ENCODE measurements around the gene ALPG. TPM values are rescaled to one million over a fixed set of nuclear protein-coding genes. Genes with fewer than 3 reads are reported as not detected.
"Not testable (repeated sequence)": the region's sequence is repeated elsewhere in the genome, so short reads cannot be mapped to it uniquely, and the experiment has no call there.

The ALPG gene
- polyA plus RNA-seq, 1 donor, result not detected

- no peak for DNase-seq
These were observed 29.3 kb upstream of the ALPG start for GRCh38 chr2:232377319-232377718.

DNA sequence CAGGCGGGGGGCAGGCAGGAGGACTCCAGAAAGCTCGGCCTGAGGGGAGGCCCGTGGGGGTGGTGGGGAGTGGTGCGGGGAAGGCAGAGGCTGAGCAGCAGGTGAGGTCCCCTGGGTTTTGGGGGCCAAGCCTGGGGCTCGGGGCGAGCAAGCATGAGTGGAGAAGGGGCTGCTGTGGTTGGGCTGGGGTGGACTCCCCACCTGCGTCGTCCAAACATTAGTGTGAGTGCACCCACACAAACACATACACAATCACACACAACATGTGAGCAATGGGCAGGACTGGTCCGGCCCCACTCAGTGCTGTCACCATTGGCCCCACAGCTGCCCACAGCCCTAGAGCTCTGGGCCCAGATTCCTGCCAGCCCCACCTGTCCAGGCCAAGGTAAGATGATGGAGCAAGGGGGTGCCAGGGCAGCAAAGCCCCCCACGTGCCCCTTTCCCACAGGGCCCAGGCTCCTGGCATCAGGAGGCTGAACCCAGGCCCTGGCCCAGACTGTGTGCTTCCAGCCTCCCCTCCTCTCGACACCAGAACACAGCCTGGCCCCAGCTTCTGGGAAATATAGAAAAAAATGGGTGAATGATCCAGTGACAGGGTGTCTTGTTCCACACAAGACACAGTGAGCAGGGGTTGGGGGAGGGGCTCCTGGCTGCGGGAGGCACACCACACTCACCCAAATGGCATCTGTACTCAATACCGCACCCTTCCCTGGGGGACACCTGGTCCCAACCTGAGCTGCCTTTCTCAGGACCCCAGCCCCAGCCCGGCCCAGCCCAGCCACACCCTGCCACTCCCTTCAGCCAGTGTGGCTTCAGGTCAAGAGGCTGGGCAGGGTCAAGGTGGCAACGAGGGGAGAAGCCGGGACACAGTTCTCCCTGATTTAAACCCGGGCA, 28.6 kb upstream of the ALPG start:
- DNase-seq, result no peak

- not testable (repeated sequence) for DNase-seq
These were observed 27.9 kb upstream of the ALPG start, which contains the start of gene ALPP for GRCh38 chr2:232378735-232379151. Gene ALPP (plus strand): TSS chr2:232378751. CDS start chr2:232378803, 52 bp downstream.

GRCh38 chr2:232379610-232380590, 26.7 kb upstream of the ALPG start:
- not testable (repeated sequence) for DNase-seq

DNA sequence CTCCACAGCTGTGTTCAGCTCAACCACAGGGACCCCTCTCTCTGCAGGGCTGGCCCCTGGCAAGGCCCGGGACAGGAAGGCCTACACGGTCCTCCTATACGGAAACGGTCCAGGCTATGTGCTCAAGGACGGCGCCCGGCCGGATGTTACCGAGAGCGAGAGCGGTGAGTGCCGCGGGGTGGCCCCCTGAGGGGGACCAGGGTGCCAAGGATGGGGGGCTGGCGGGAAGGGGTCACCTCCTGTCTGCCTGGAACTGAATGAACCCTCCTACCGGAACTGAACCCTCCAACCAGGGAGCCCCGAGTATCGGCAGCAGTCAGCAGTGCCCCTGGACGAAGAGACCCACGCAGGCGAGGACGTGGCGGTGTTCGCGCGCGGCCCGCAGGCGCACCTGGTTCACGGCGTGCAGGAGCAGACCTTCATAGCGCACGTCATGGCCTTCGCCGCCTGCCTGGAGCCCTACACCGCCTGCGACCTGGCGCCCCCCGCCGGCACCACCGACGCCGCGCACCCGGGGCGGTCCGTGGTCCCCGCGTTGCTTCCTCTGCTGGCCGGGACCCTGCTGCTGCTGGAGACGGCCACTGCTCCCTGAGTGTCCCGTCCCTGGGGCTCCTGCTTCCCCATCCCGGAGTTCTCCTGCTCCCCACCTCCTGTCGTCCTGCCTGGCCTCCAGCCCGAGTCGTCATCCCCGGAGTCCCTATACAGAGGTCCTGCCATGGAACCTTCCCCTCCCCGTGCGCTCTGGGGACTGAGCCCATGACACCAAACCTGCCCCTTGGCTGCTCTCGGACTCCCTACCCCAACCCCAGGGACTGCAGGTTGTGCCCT, 25.2 kb upstream of the ALPG start:
- DNase-seq, result not testable (repeated sequence)

DNA sequence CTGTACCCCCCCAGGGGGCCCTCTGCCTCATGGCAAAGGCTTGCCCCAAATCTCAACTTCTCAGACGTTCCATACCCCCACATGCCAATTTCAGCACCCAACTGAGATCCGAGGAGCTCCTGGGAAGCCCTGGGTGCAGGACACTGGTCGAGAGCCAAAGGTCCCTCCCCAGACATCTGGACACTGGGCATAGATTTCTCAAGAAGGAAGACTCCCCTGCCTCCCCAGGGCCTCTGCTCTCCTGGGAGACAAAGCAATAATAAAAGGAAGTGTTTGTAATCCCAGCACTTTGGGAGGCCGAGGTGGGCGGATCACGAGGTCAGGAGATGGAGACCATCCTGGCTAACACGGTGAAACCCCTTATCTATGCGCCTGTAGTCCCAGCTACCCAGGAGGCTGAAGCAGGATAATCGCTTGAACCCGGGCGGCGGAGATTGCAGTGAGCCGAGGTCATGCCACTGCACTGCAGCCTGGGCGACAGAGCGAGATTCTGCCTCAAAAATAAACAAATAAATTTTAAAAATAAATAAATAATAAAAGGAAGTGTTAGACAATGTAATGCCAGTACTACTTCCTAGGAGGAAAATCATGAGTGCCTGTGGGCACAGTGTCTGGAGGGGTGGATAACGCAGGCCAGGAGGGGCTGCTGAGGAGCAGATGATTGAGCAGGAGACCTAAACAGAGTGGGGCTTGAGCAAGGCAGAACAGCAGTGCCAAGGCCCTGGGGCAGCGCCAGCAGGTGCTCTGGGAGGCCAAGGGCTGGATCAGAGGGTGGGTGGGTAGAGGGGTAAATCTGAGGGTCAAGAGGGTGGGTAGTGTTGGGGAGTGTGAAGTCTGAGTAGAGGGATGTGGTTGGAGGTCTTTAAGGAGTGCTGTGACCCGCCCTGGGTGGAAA, 24.1 kb upstream of the ALPG start:
- no peak for DNase-seq

GRCh38 chr2:232384466-232384865, 22.2 kb upstream of the ALPG start:
- no peak for DNase-seq

GRCh38 chr2:232385058-232385457, 21.6 kb upstream of the ALPG start:
- DNase-seq, result not testable (repeated sequence)

GRCh38 chr2:232385660-232386489, 20.8 kb upstream of the ALPG start:
- no peak for DNase-seq

- no peak for DNase-seq
These were observed 20.2 kb upstream of the ALPG start for GRCh38 chr2:232386490-232386739.

- no peak for DNase-seq
These were observed 19.7 kb upstream of the ALPG start for GRCh38 chr2:232386740-232387450.

DNA sequence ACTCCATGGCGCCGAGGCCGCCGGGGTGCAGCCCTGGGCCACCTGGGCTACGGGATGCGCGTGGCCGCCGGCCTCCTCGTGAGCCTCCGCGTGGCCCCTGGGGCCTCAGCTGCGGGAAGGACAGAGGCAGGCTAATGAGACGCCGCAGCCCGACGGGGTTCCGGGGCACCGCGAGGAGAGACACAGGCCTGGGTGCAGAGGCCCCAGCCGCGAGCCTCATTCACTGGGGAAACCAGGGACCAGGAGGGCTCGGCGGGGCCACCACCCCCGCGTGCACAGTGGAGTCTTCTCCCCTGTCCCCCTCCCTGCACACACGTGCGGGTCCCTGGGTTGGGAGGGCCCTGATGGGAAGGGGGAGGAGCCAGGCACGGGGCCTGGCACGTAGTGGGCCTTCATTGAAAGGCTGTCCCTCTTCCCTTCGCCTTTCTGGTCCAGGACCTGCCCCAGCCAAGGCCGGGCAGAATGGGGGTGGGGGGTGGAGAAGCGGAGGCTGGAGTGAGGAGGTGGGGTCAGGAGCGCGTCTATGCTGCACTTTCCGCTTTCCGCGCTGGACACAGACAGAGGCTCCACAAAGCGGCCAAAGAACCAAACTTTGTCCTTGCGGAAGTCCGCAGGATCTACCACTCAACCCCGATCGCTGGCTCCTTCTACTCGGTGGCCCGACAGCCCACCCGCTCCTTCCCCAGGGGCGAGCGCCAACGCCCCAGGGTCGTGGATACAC, 19.0 kb upstream of the ALPG start:
- DNase-seq, result no peak

DNA sequence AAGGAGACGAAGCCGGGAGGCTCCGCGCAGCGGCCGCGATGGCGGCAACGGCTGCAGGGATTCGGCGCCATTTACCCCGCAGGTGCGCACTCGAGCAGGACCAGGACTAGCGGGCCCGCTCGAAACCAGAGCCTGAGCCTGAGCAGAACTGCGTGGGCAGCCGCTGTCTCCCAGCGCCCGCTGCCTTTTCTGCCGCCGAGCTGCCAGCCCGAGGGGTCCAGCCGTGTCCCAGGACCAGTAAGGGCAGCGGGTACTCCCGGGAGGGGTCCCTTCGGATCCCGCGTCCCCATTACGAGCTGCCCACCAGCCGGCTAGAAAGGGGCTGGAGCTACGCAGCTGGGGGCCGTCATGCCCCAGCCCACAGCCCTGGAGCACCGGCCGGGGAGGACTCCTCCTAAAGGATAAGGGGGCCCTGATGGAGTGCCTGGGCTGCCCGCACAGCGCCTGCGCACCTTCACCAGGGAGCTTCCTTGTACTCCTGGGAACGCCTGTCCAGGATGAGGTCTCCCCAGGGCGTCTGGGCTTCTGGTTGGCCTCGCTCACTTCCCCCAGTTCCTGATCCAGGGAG, 18.2 kb upstream of the ALPG start:
- DNase-seq, result no peak

- DNase-seq, result no peak
These were observed 17.3 kb upstream of the ALPG start for GRCh38 chr2:232389327-232389726.

- DNase-seq, result no peak
These were observed 16.0 kb upstream of the ALPG start for GRCh38 chr2:232390661-232391060.

DNA sequence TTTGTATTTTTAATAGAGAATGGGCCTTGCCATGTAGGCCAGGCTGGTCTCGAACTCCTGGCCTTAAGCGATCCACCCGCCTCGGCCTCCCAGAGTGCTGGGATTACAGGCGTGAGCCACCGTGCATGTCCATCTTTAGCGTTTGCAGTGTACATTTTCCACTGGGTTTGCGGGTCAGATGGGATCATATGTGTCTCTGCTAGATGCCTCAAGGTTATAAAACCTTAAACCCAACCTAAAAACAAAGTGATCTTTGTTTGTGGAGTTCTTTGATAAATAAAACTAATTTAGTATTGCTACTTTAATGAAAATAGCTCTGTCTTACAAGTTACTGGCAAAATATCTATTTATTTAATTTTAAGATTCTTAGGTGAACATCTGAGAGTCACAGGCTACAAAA, 13.1 kb upstream of the ALPG start:
- DNase-seq, result no peak

DNA sequence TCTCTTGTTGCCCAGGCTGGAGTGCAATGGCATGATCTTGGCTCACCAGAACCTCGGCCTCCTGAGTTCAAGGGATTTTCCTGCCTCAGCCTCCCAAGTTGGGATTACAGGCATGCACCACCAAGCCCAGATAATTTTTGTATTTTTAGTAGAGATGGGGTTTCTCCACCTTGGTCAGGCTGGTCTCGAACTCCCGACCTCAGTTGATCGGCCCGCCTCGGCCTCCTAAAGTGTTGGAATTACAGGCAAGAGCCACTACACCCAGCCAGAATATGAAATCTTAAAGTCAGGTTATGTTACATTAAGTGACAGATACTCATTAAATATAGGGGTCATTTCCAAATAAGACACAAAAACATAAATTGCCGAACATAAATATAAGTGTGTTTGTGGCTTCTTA, 12.2 kb upstream of the ALPG start:
- DNase-seq, result not testable (repeated sequence)

DNA sequence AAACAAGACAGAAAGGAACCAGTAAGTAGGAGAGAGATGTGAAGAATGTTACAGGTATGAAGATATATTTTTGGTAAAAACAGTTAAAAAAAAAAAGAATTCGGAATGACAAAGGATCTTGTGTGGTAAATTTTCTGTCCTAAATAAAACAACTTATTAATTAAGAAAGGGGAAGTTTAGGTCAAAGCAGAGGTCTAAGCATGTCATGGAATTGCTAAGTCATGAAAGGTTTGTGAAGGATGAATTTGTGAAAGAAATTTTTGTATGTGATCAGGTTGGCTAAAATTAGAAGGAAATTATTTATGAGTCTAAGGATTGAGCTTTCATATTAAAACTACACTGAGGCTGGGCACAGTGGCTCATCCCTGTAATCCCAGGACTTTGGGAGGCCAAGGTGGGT, 11.1 kb upstream of the ALPG start:
- no peak for DNase-seq
